ENCODE measurements around the gene WASF1.
"Not testable (repeated sequence)": the region's sequence is repeated elsewhere in the genome, so short reads cannot be mapped to it uniquely, and the experiment has no call there.

Gene WASF1

DNA sequence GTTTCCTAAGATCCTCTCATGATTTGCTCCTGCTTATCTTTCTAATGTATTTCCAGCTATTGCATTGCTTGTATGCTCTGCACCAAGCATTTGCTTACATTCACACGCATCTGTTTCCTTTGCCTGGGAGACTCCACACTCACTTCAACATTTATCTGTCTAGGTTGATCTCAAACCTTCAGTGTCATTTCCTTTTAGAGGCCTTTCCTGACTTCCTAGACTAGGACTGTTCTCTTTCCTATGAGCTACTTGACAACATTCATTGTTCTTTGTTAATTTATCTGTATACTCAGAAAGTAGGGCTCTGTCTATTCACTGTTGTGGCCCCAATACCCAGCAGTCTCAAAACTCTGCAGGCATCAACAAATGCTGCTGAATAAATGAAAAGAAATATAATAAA, 84.4 kb downstream of the WASF1 start:
- peaks cover 22% of the 10 kb centered on the region for H3K4me1 ChIP-seq
- H3K36me3 ChIP-seq (replicated peaks) = no peaks in the 10 kb centered on the region
- in situ Hi-C loops (cut with MboI; ENCODE audit: low sequenced_read_pairs) = no loop called here
- no peak overlapping the region for H3K4me3 ChIP-seq
- DNase-seq (ENCODE audit: low spot score in 2 of 2) = no peak
- no peaks in the 10 kb centered on the region for H3K27me3 ChIP-seq (ENCODE audit: low read depth)
- H3K9me3 ChIP-seq = no peaks in the 10 kb centered on the region

GRCh38 chr6:110093981-110094380, 85.5 kb downstream of the WASF1 start:
- in situ Hi-C loops (cut with MboI; ENCODE audit: low sequenced_read_pairs) = no loop called here
- Histone ChIP-seq H3K4me1 (peaks cover 22% of the 10 kb centered on the region), H3K4me3 (no peak overlapping the region), H3K9me3 (no peaks in the 10 kb centered on the region), H3K36me3 (replicated peaks) (no peaks in the 10 kb centered on the region), H3K27me3 (ENCODE audit: low read depth) (no peaks in the 10 kb centered on the region)
- DNase-seq (ENCODE audit: low spot score in 2 of 2) = no peak

GRCh38 chr6:110090876-110091275, 88.6 kb downstream of the WASF1 start:
- Histone ChIP-seq H3K9me3 (no peaks in the 10 kb centered on the region), H3K4me1 (peaks cover under 1% of the 10 kb centered on the region), H3K4me3 (no peak overlapping the region), H3K36me3 (replicated peaks) (no peaks in the 10 kb centered on the region), H3K27me3 (ENCODE audit: low read depth) (no peaks in the 10 kb centered on the region)
- DNase-seq (ENCODE audit: low spot score in 2 of 2) = no peak
- in situ Hi-C loops (cut with MboI; ENCODE audit: low sequenced_read_pairs) = no loop called here

DNA sequence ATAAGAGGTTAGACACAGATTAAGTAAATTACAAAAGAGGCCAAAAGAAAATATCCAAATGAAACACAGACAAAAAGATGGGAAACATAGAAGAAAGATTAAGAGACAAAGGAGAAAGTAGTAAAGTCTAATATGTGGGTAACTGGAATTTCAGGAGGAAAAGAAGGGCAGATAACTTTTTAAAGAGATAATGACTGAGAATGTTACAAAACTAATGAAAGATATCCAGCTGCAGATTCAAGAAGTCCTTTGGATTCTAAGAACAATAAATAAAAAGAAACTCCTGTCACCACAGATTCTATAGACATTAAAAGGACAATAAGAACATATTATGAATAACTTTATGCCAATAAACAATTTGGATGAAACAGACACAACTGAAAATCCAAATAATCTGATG, 90.1 kb downstream of the WASF1 start:
- in situ Hi-C loops (cut with MboI; ENCODE audit: low sequenced_read_pairs) = no loop called here
- Histone ChIP-seq H3K9me3 (no peaks in the 10 kb centered on the region), H3K4me1 (no peaks in the 10 kb centered on the region), H3K27me3 (ENCODE audit: low read depth) (no peaks in the 10 kb centered on the region), H3K36me3 (replicated peaks) (no peaks in the 10 kb centered on the region), H3K4me3 (no peak overlapping the region)
- no peak for DNase-seq (ENCODE audit: low spot score in 2 of 2)

GRCh38 chr6:110085285-110085684, 94.2 kb downstream of the WASF1 start:
- no peaks in the 10 kb centered on the region for H3K9me3 ChIP-seq
- in situ Hi-C loops (cut with MboI; ENCODE audit: low sequenced_read_pairs) = no loop called here
- H3K4me1 ChIP-seq = no peaks in the 10 kb centered on the region
- no peaks in the 10 kb centered on the region for H3K27me3 ChIP-seq (ENCODE audit: low read depth)
- H3K36me3 ChIP-seq (replicated peaks) = no peaks in the 10 kb centered on the region
- no peak overlapping the region for H3K4me3 ChIP-seq
- DNase-seq (ENCODE audit: low spot score in 2 of 2) = no peak

DNA sequence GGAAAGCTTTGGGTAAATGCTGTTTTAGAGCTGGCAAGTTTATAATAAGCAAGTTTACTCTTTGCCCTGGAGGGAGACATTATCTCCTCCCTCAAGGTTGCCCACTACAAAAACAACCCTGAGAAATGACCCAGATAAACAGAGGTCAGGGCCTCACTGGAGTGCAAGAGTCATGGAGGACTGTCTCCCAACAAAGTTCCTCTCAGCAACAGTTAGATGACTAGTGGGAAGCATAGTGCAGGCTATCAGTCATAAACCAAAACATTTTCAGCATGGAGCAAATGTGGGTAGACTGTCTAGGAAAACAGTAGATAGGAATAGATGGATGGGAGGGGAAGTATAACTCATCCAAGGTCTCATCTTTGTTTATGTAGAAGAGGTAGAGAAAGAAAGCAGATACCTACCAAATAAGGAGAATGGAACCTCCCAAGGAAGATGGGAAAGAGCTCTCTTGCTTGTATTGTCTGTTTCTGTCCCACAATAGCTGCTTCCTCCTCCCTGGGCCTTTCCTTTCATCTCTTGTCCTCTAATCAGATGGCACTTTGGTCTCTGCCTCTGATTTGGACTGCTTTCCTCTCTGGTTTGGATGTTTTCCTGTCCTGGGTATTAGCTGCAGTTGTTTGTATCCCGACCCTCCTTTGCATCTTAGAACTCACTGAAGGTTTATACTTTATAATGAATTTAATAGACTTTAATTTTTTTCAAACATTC, 95.4 kb downstream of the WASF1 start:
- H3K4me1 ChIP-seq = no peaks in the 10 kb centered on the region
- DNase-seq (ENCODE audit: low spot score in 2 of 2) = no peak
- H3K27me3 ChIP-seq (ENCODE audit: low read depth) = no peaks in the 10 kb centered on the region
- no peaks in the 10 kb centered on the region for H3K9me3 ChIP-seq
- no peak overlapping the region for H3K4me3 ChIP-seq
- no peaks in the 10 kb centered on the region for H3K36me3 ChIP-seq (replicated peaks)
- in situ Hi-C loops (cut with MboI; ENCODE audit: low sequenced_read_pairs) = no loop called here

DNA sequence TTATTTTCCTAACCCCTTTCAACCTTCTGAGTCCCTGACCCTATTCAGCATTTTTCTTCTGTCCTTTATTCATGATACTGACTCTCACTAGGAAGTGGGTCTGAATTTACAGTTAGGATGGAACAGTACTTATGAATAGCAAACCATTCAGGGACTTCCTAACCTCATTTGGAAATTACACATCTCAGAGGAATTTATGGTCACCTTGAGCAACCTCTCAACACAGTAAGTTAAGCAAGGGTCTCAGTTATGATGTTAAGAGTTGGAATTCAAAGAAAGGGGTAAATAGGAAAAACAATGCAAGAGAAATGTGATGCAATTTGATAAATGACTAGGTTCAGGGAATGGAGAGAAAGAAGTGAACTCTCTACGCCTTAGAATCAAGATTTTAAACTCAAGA, 104.1 kb downstream of the WASF1 start:
- no peaks in the 10 kb centered on the region for H3K27me3 ChIP-seq (ENCODE audit: low read depth)
- DNase-seq (ENCODE audit: low spot score in 2 of 2) = no peak
- in situ Hi-C loops (cut with MboI; ENCODE audit: low sequenced_read_pairs) = no loop called here

GRCh38 chr6:110073474-110073873, 106.0 kb downstream of the WASF1 start:
- H3K4me3 ChIP-seq; H3K36me3 ChIP-seq (replicated peaks); H3K4me1 ChIP-seq; H3K27me3 ChIP-seq (ENCODE audit: low read depth); H3K9me3 ChIP-seq; DNase-seq (ENCODE audit: low spot score in 2 of 2): not testable (repeated sequence)
- in situ Hi-C loops (cut with MboI; ENCODE audit: low sequenced_read_pairs) = loop anchor here (25.0 kb wide), 1 partner anchor 314 kb away; no protein-coding TSS in a partner anchor

More for the DNA sequence above, 104.1 kb downstream of the WASF1 start:
- H3K9me3 ChIP-seq = no peaks in the 10 kb centered on the region
- no peaks in the 10 kb centered on the region for H3K4me1 ChIP-seq
- no peak overlapping the region for H3K4me3 ChIP-seq
- no peaks in the 10 kb centered on the region for H3K36me3 ChIP-seq (replicated peaks)

DNA sequence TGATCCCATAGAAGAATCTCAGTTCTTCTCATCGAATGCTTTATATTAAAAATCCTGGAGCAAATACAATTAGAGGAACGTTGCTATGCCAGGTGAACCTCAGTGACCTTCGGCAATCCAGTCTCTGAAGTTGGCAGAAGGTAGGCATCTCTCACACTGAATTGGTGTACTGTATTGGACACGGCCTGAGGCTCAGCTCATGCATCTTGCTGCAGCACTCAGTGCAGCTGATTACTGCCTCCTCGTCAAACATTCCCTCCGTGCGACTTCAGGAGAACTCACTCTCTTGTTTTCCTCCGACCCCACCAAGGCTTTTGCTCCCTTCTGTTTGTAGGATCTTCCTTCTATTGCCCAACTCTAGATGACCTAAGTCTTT, 110.9 kb downstream of the WASF1 start:
- H3K36me3 ChIP-seq (replicated peaks) = no peaks in the 10 kb centered on the region
- DNase-seq (ENCODE audit: low spot score in 2 of 2) = no peak
- in situ Hi-C loops (cut with MboI; ENCODE audit: low sequenced_read_pairs) = loop anchor here (25.0 kb wide), 1 partner anchor 319 kb away; no protein-coding TSS in a partner anchor
- H3K4me1 ChIP-seq = no peaks in the 10 kb centered on the region
- no peak overlapping the region for H3K4me3 ChIP-seq
- H3K27me3 ChIP-seq (ENCODE audit: low read depth) = 0 out of 2 replicates have a peak, but pooled peaks cover 3% of the 10 kb centered on the region
- no peaks in the 10 kb centered on the region for H3K9me3 ChIP-seq

DNA sequence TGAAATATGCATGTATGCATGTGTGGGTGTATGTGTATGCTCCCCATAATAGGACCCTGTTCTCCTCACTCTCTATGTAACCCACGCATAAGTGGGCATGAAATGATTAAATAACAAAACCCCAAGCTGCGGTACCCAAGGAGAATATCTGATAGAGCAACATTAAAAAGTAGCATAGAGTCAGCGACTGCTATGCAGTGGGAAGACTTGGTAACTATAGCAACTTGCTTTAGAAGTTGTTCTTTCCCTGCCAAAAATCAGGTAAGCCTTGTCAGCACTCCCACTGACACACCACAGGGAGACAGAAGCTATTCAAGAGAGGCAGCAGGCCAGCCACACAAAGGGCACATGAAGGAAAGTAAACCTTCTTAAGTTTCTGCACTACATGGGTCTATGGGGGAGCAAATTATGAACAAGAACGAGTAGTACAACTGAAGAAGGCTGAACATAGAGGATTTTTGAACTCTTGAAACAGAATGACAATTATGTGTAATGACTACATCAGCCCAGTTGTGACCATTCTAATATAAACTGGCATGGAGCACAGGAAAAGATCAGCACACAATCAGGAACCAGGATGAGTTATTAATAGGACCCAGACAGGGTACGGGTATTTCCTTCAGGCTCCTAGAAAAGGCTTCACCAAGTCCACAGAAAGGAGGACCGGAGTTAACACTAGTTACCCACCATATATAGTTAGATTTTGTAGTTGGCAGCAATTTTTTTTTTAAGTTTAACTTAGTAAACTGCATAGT, 111.5 kb downstream of the WASF1 start:
- Histone ChIP-seq H3K9me3 (no peaks in the 10 kb centered on the region), H3K27me3 (ENCODE audit: low read depth) (0 out of 2 replicates have a peak, but pooled peaks cover 3% of the 10 kb centered on the region), H3K4me3 (no peak overlapping the region), H3K4me1 (no peaks in the 10 kb centered on the region), H3K36me3 (replicated peaks) (no peaks in the 10 kb centered on the region)
- DNase-seq (ENCODE audit: low spot score in 2 of 2) = no peak
- in situ Hi-C loops (cut with MboI; ENCODE audit: low sequenced_read_pairs) = loop anchor here (25.0 kb wide), 1 partner anchor 319 kb away; no protein-coding TSS in a partner anchor

- no peak for DNase-seq (ENCODE audit: low spot score in 2 of 2)
- Histone ChIP-seq H3K4me1 (no peaks in the 10 kb centered on the region), H3K36me3 (replicated peaks) (no peaks in the 10 kb centered on the region), H3K4me3 (no peak overlapping the region), H3K9me3 (no peaks in the 10 kb centered on the region), H3K27me3 (ENCODE audit: low read depth) (peaks cover 15% of the 10 kb centered on the region)
- in situ Hi-C loops (cut with MboI; ENCODE audit: low sequenced_read_pairs) = loop anchor here (25.0 kb wide), 1 partner anchor 322 kb away; no protein-coding TSS in a partner anchor
Measured at GRCh38 chr6:110064744-110065524, 114.5 kb downstream of the WASF1 start.

GRCh38 chr6:110063594-110064263, 115.7 kb downstream of the WASF1 start:
- H3K9me3 ChIP-seq = no peaks in the 10 kb centered on the region
- DNase-seq (ENCODE audit: low spot score in 2 of 2) = no peak
- no peak overlapping the region for H3K4me3 ChIP-seq
- peaks cover 26% of the 10 kb centered on the region for H3K27me3 ChIP-seq (ENCODE audit: low read depth)
- no peaks in the 10 kb centered on the region for H3K4me1 ChIP-seq
- no peaks in the 10 kb centered on the region for H3K36me3 ChIP-seq (replicated peaks)
- in situ Hi-C loops (cut with MboI; ENCODE audit: low sequenced_read_pairs) = loop anchor here (25.0 kb wide), 1 partner anchor 324 kb away; no protein-coding TSS in a partner anchor

- in situ Hi-C loops (cut with MboI; ENCODE audit: low sequenced_read_pairs) = loop anchor here (25.0 kb wide), 1 partner anchor 332 kb away; no protein-coding TSS in a partner anchor
- peak in 1 of 2 experiments; percentile 35 for DNase-seq (ENCODE audit: low spot score in 2 of 2)
- Histone ChIP-seq H3K4me1 (no peaks in the 10 kb centered on the region), H3K36me3 (replicated peaks) (no peaks in the 10 kb centered on the region; the same call in 1 of the 2 replicates), H3K4me3 (no peak overlapping the region), H3K9me3 (no peaks in the 10 kb centered on the region), H3K27me3 (ENCODE audit: low read depth) (peaks cover 27% of the 10 kb centered on the region)
Measured at GRCh38 chr6:110055387-110055735, 124.1 kb downstream of the WASF1 start.

All from HAP-1 (cell line).